ENCODE data around the gene ZFPM1. TPM values are rescaled to one million over a fixed set of nuclear protein-coding genes. Genes with fewer than 3 reads are reported as not detected.

The ZFPM1 gene
- total RNA-seq, 1 experiment from 2014 or later, result 14.6 TPM

DNA sequence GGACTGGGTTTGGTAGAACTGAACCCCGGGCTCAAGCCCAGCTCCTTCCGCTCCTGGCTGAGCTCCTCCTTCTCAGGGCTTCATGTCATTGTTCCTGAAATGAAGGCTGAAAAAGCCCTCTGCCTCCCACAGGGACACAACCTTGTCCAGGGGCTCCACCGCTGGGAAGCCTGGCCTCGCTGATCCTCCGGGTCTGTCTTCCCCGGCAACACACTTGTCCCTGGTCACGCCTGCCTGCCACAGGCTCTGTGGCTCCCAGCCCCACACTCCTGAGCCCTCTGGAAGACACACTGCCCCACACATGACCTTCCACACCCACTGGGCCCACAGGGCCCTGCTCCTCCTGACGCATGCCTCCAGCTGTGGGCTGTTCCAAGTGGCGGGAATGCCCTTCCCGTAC, 99.1 kb downstream of the ZFPM1 start:
- POLR2A ChIA-PET, result no interaction called here
- Histone ChIP-seq H3K4me3 (replicated peaks in 1 of 2; ENCODE audit: low read depth in 1 of 2, low read length in 2 of 2) (no peak overlapping the region), H3K27me3 (ENCODE audit: insufficient read depth, low read length) (peaks cover 9% of the 10 kb centered on the region; the same call in 1 of the 2 replicates), H2AFZ (ENCODE audit: low read depth, low read length, poor library complexity, severe bottlenecking) (no peak overlapping the region), H3K9me2 (ENCODE audit: insufficient read depth) (no peaks in the 10 kb centered on the region), H3K27ac (ENCODE audit: low read depth, low read length) (no peak overlapping the region), H3K79me2 (ENCODE audit: insufficient read depth, low read length) (no peaks in the 10 kb centered on the region), H3K9me3 (ENCODE audit: control insufficient read depth in 1 of 2, insufficient read depth in 1 of 2, low read depth in 1 of 2, low read length in 2 of 2) (peaks cover 0 to 5% of the 10 kb centered on the region in 2 experiments; a peak in 1 of 4 replicates), H4K20me1 (ENCODE audit: insufficient read depth) (no peaks in the 10 kb centered on the region), H3K9ac (ENCODE audit: low read length) (no peak overlapping the region), H3K36me3 (ENCODE audit: control insufficient read depth in 1 of 2, insufficient read depth in 2 of 2, low read length in 2 of 2) (no peaks in the 10 kb centered on the region), H3K4me2 (ENCODE audit: low read length) (no peak overlapping the region), H3K4me1 (ENCODE audit: control insufficient read depth in 1 of 2, insufficient read depth in 2 of 2, low read length in 2 of 2) (no peaks in the 10 kb centered on the region)
- intact Hi-C loops (cut with micrococcal nuclease), result no loop called here
- no peak for ATAC-seq
- CTCF ChIA-PET, result no interaction called here
- TF ChIP-seq, protein P1, sequence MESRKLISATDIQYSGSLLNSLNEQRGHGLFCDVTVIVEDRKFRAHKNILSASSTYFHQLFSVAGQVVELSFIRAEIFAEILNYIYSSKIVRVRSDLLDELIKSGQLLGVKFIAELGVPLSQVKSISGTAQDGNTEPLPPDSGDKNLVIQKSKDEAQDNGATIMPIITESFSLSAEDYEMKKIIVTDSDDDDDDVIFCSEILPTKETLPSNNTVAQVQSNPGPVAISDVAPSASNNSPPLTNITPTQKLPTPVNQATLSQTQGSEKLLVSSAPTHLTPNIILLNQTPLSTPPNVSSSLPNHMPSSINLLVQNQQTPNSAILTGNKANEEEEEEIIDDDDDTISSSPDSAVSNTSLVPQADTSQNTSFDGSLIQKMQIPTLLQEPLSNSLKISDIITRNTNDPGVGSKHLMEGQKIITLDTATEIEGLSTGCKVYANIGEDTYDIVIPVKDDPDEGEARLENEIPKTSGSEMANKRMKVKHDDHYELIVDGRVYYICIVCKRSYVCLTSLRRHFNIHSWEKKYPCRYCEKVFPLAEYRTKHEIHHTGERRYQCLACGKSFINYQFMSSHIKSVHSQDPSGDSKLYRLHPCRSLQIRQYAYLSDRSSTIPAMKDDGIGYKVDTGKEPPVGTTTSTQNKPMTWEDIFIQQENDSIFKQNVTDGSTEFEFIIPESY (IDR thresholded peaks at IDR 0.05; ENCODE audit: extremely low read depth, insufficient replicate concordance, low read length), result no peak
- TF ChIP-seq EGR1 (IDR thresholded peaks at IDR 0.05; ENCODE audit: low read depth), result no peak
- RAD21 ChIA-PET (ENCODE audit: low non-redundant PET in 1 of 2, low total read pairs in 2 of 2, uncharacterized antibody in 2 of 2, unreplicated experiment in 2 of 2), result no interaction called here
- no TSS peak for BruUV-seq (replicated peaks)
- DNase-seq (ENCODE audit: low read depth, low spot score), result no peak

DNA sequence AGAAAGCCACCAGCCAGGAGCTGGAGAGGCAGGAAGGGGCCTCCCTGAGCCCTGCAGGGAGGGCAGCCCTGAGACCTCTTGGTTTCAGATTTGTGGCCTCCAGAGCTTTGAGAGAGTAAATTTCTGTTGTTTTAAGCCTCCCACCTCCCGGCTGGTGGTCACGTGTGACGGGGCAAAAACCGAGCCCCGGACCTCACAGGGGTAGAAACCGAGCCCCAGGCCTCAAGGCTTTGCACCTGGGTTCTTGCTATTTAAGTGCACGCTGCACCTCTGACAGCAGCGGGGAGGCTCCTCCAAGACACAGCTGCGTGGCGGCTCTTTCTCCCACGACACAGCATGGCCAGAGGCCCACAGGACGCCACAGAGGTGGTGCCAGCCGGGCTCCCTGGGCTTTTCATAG, 99.7 kb downstream of the ZFPM1 start:
- ChIA-PET POLR2A (no interaction called here), CTCF (no interaction called here), RAD21 (ENCODE audit: low non-redundant PET in 1 of 2, low total read pairs in 2 of 2, uncharacterized antibody in 2 of 2, unreplicated experiment in 2 of 2) (no interaction called here)
- H3K4me2 ChIP-seq (ENCODE audit: low read length), result no peak overlapping the region
- DNase-seq (ENCODE audit: low read depth, low spot score) (no peak), ATAC-seq (no peak)
- H4K20me1 ChIP-seq (ENCODE audit: insufficient read depth), result no peaks in the 10 kb centered on the region
- H3K4me3 ChIP-seq (replicated peaks in 1 of 2; ENCODE audit: low read depth in 1 of 2, low read length in 2 of 2), result no peak overlapping the region
- H3K27ac ChIP-seq (ENCODE audit: low read depth, low read length), result no peak overlapping the region
- H3K9me3 ChIP-seq (ENCODE audit: control insufficient read depth in 1 of 2, insufficient read depth in 1 of 2, low read depth in 1 of 2, low read length in 2 of 2), result peaks cover 0 to 5% of the 10 kb centered on the region in 2 experiments; a peak in 1 of 4 replicates
- peaks cover 9% of the 10 kb centered on the region; the same call in 1 of the 2 replicates for H3K27me3 ChIP-seq (ENCODE audit: insufficient read depth, low read length)
- H3K9ac ChIP-seq (ENCODE audit: low read length), result no peak overlapping the region
- TF ChIP-seq, protein P2, sequence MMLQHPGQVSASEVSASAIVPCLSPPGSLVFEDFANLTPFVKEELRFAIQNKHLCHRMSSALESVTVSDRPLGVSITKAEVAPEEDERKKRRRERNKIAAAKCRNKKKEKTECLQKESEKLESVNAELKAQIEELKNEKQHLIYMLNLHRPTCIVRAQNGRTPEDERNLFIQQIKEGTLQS (IDR thresholded peaks at IDR 0.05), result no peak
- no peak for TF ChIP-seq SRF (IDR thresholded peaks at IDR 0.05; ENCODE audit: low read depth)
- TF ChIP-seq, protein P3, sequence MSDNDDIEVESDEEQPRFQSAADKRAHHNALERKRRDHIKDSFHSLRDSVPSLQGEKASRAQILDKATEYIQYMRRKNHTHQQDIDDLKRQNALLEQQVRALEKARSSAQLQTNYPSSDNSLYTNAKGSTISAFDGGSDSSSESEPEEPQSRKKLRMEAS (IDR thresholded peaks at IDR 0.05), result no peak
- H3K9me2 ChIP-seq (ENCODE audit: insufficient read depth), result no peaks in the 10 kb centered on the region
- no TSS peak for BruUV-seq (replicated peaks)
- no peaks in the 10 kb centered on the region for H3K4me1 ChIP-seq (ENCODE audit: control insufficient read depth in 1 of 2, insufficient read depth in 2 of 2, low read length in 2 of 2)
- H3K36me3 ChIP-seq (ENCODE audit: control insufficient read depth in 1 of 2, insufficient read depth in 2 of 2, low read length in 2 of 2), result no peaks in the 10 kb centered on the region
- H3K79me2 ChIP-seq (ENCODE audit: insufficient read depth, low read length), result no peaks in the 10 kb centered on the region
- no peak overlapping the region for H2AFZ ChIP-seq (ENCODE audit: low read depth, low read length, poor library complexity, severe bottlenecking)
- intact Hi-C loops (cut with micrococcal nuclease), result no loop called here

All from HCT116 (cell line).